Measurements from ENCODE around the gene UTRN. TPM values are rescaled to one million over a fixed set of nuclear protein-coding genes. Genes with fewer than 3 reads are reported as not detected.

Gene UTRN
- total RNA-seq (2013; cell fraction: nucleolus; rRNA removed): 574 and 595 TPM in 2 replicates
- 33.0 and 38.6 TPM in 2 replicates for total RNA-seq (2014; rRNA removed)
- 52.6 and 57.4 TPM in 2 replicates for total RNA-seq (2014; rRNA removed; fragmentation: Illumina TruSeq; extraction: Trizol)
- 29.2 and 33.2 TPM in 2 replicates for total RNA-seq (2021)
- 19.2 TPM for polyA plus RNA-seq (2011; ENCODE audit: low read depth)
- 37.6 and 43.7 TPM in 2 replicates for polyA plus RNA-seq (2011; rRNA removed)
- 27.9 and 41.4 TPM in 2 replicates for polyA plus RNA-seq (2011; cell fraction: cytosol; rRNA removed)
- 55.5 and 58.1 TPM in 2 replicates for polyA plus RNA-seq (2011; cell fraction: nucleus; rRNA removed)
- 18.1 and 24.7 TPM in 2 replicates for polyA plus RNA-seq (2012)
- 41.9 and 49.9 TPM in 2 replicates for polyA plus RNA-seq (2014; fragmentation: Illumina TruSeq; extraction: Trizol)
- polyA plus RNA-seq (2014; fragmentation: Nextera tagmentation; extraction: Ambion mirVana): 1 to 10 TPM; 1.6 to 5.6 TPM
- polyA plus RNA-seq (2014; rRNA removed): 17.5 and 18.0 TPM in 2 replicates
- polyA plus RNA-seq (2016; fragmentation: Nextera tagmentation; extraction: Ambion mirVana): 10 to 100 TPM; 14.9 to 15.3 TPM
- polyA minus RNA-seq (2011; rRNA and poly(A)+ RNA removed): 173 and 300 TPM in 2 replicates
- polyA minus RNA-seq (2011; cell fraction: cytosol; rRNA and poly(A)+ RNA removed): 47.0 and 51.8 TPM in 2 replicates
- 213 and 266 TPM in 2 replicates for polyA minus RNA-seq (2011; cell fraction: nucleus; rRNA and poly(A)+ RNA removed)
- Bru-seq, nascent RNA: percentile 73 among the genes with signal in this experiment
- BruChase-seq, experiment 1, labeled RNA remaining after a 6-hour chase: percentile 65 among the genes with signal in this experiment
- percentile 64 among the genes with signal in this experiment for BruChase-seq, experiment 2, labeled RNA remaining after a 2-hour chase
- long read RNA-seq, experiment 1, partial matches to known transcripts: 2 of 6 reads
- long read RNA-seq, experiment 1, other reads (novel, unspliced or antisense): 4 of 6 reads
- long read RNA-seq, experiment 2, partial matches to known transcripts: 89 of 205 reads
- long read RNA-seq, experiment 2, other reads (novel, unspliced or antisense): 116 of 205 reads

DNA sequence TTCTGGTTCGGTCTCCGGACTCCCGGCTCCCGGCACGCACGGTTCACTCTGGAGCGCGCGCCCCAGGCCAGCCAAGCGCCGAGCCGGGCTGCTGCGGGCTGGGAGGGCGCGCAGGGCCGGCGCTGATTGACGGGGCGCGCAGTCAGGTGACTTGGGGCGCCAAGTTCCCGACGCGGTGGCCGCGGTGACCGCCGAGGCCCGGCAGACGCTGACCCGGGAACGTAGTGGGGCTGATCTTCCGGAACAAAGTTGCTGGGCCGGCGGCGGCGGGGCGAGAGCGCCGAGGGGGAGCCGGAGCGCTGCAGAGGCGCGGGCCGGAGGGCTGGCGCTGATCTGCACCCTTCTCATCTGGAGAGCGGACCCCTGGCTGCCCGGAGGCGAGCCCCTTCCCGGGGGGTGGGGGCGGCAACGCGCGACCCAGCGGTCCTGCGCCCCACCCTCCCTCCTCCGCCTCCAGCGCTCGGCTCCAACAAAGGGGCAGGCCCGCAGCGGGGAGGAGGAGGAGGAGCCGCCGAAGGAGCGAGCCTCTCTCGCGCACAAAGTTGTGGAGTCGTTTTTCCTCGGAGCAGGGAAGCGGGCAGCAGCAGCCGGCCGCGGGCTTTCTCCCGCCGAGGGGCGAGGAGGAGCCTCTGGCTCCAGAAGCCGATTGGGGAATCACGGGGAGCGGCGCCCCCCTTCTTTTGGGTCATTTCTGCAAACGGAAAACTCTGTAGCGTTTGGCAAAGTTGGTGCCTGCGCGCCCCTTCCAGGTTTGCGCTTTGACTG lies at the start of gene UTRN:
Gene UTRN, plus strand, starts transcription at position 553 of the 765 bp plus-strand sequence. CDS start 6,494 bp downstream, outside the sequence.
- in situ Hi-C loops (cut with MboI): no loop called here
- Histone ChIP-seq H3K9ac (ENCODE audit: control insufficient read depth, insufficient read depth, low read length) (peak within 1 kb of the TSS; percentile 36), H4K20me1 (ENCODE audit: control insufficient read depth, insufficient read depth) (no peaks in the 10 kb centered on the region), H3K27ac (ENCODE audit: control insufficient read depth, insufficient read depth) (no peak within 1 kb of the TSS), H3K27me3 (replicated peaks in 1 of 2; ENCODE audit: control insufficient read depth in 2 of 2, insufficient read depth in 2 of 2, low read length in 1 of 2) (peaks cover 8 to 9% of the 10 kb centered on the region in 2 experiments; a peak in 3 of 4 replicates), H3K4me3 (peak within 1 kb of the TSS; percentile 91), H3K9me3 (replicated peaks; ENCODE audit: control insufficient read depth, insufficient read depth, low read length) (no peaks in the 10 kb centered on the region), H2AFZ (ENCODE audit: control insufficient read depth, low read depth, low read length) (peak within 1 kb of the TSS; percentile 20), H3K36me3 (ENCODE audit: control insufficient read depth in 2 of 2, insufficient read depth in 2 of 2, low read length in 1 of 2) (no peaks in the 10 kb centered on the region), H3K4me1 (ENCODE audit: control insufficient read depth, insufficient read depth, low read length) (no peaks in the 10 kb centered on the region), H3K4me2 (ENCODE audit: control insufficient read depth, insufficient read depth) (peak within 1 kb of the TSS; percentile 81), H3K79me2 (ENCODE audit: control insufficient read depth, insufficient read depth, low read length) (no peaks in the 10 kb centered on the region)
- no peak for FAIRE-seq
- WGBS (ENCODE audit: insufficient coverage, insufficient replicate concordance, low lambda C conversion rate, missing lambda C conversion rate): 2% methylated on average over 53 of the region's 84 CpGs
- ChIA-PET RAD21 (ENCODE audit: unreplicated experiment) (interaction anchor here (1.0 to 1.1 kb wide), 2 partner anchors 63 to 92 kb away, joined by 3 read pairs; no protein-coding TSS in a partner anchor), SMC1A (ENCODE audit: uncharacterized antibody, unreplicated experiment) (interaction anchor here (0.8 to 1.3 kb wide), 3 partner anchors 21 to 59 kb away, joined by 3 read pairs; no protein-coding TSS in a partner anchor), POLR2A (no interaction called here), CTCF (no interaction called here)
- no TSS peak for BruUV-seq (replicated peaks)
- peak; percentile 78 for ATAC-seq
- intact Hi-C loops (cut with micrococcal nuclease; ENCODE audit: unreplicated experiment): no loop called here
- DNase-seq (ENCODE audit: low read depth, low spot score): no peak
- TF ChIP-seq BHLHE40 (IDR thresholded peaks at IDR 0.05; ENCODE audit: borderline replicate concordance in 1 of 2, low read depth in 2 of 2, low read length in 1 of 2): peak; percentile 10 to 83; a peak in 2 of 4 replicates
- no peak for TF ChIP-seq RAD21 (IDR thresholded peaks at IDR 0.05; ENCODE audit: insufficient read depth, low read depth, low read length)
- TF ChIP-seq, protein P1, sequence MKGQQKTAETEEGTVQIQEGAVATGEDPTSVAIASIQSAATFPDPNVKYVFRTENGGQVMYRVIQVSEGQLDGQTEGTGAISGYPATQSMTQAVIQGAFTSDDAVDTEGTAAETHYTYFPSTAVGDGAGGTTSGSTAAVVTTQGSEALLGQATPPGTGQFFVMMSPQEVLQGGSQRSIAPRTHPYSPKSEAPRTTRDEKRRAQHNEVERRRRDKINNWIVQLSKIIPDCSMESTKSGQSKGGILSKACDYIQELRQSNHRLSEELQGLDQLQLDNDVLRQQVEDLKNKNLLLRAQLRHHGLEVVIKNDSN (IDR thresholded peaks at IDR 0.05; ENCODE audit: borderline replicate concordance, extremely low read length, insufficient read depth, low read depth, low read length): peak; percentile 73
- peak; percentile 46; the same call in 1 of the 2 replicates for TF ChIP-seq GATAD2B (conservative IDR thresholded peaks at IDR 0.05; ENCODE audit: low read depth)
- TF ChIP-seq EZH2 (IDR thresholded peaks at IDR 0.05; ENCODE audit: borderline replicate concordance, control insufficient read depth, low read depth, low read length): no peak
- no peak for TF ChIP-seq NFIC (IDR thresholded peaks at IDR 0.05; ENCODE audit: low read depth, low read length)
- TF ChIP-seq, protein P2, sequence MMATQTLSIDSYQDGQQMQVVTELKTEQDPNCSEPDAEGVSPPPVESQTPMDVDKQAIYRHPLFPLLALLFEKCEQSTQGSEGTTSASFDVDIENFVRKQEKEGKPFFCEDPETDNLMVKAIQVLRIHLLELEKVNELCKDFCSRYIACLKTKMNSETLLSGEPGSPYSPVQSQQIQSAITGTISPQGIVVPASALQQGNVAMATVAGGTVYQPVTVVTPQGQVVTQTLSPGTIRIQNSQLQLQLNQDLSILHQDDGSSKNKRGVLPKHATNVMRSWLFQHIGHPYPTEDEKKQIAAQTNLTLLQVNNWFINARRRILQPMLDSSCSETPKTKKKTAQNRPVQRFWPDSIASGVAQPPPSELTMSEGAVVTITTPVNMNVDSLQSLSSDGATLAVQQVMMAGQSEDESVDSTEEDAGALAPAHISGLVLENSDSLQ (IDR thresholded peaks at IDR 0.05): peak; percentile 90
- TF ChIP-seq MTA2 (IDR thresholded peaks at IDR 0.05; ENCODE audit: low read depth): 0 out of 2 replicates have a peak, but pooled peaks have one; percentile 16
- peak; percentile 92 for TF ChIP-seq HDAC6 (IDR thresholded peaks at IDR 0.05; ENCODE audit: unreplicated experiment)
- TF ChIP-seq HDAC2 (IDR thresholded peaks at IDR 0.05): peak; percentile 90; the same call in 1 of the 2 replicates
- TF ChIP-seq, protein P3, sequence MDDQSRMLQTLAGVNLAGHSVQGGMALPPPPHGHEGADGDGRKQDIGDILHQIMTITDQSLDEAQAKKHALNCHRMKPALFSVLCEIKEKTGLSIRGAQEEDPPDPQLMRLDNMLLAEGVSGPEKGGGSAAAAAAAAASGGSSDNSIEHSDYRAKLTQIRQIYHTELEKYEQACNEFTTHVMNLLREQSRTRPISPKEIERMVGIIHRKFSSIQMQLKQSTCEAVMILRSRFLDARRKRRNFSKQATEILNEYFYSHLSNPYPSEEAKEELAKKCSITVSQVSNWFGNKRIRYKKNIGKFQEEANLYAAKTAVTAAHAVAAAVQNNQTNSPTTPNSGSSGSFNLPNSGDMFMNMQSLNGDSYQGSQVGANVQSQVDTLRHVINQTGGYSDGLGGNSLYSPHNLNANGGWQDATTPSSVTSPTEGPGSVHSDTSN (IDR thresholded peaks at IDR 0.05; ENCODE audit: insufficient replicate concordance, low read depth, low read length): peak; percentile 80
- TF ChIP-seq IKZF1 (conservative IDR thresholded peaks at IDR 0.05): peak; percentile 75
- 0 out of 2 replicates have a peak, but pooled peaks have one; percentile 46 for TF ChIP-seq NR2F1 (conservative IDR thresholded peaks at IDR 0.05)
- TF ChIP-seq ZZZ3 (IDR thresholded peaks at IDR 0.05; ENCODE audit: control insufficient read depth, insufficient read length, low read depth): no peak
- TF ChIP-seq CBFB (IDR thresholded peaks at IDR 0.05; ENCODE audit: low read depth): no peak
- peak; percentile 80 for TF ChIP-seq DPF2 (IDR thresholded peaks at IDR 0.05)

Data from GM12878 (cell line).